ENCODE results near the gene SLC26A9.

SLC26A9 gene

DNA sequence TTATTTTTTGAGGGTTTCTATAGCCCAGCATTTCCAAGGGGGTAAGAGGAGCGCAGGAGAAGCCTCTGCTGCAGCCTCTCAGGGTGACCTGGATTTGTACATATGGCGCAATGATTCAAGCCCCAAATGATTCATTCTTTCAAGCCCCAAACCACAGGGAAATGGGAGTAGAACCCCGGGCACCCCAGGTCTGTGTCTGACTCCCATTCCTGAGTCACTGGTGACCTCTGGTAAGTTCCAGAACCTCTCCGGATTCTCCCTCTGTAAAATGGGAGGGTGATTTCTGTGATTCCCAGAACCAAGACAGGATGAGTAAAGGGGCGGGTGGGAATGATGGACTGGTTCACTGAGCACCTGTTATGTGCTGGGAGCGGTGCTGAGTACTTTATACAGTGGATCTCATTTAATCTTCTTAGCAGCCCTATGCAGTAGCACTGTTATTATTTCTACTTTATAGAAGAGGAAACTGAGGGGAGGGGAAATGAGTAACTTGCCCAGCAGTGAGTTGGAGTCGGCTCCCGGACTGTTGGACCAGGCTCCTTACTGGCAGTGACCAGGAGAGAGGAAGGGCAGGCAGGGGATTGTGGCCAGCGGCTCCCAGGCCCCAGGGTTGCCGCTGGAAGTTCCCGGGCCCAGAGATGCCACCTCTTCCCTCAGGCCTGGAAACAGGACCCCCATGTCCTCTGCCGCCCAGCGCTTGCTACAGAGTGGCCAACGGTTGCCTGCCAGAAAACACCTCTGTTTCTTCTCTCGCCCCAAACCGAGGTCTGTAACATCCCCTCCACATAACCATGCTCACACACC, 20.3 kb upstream of the SLC26A9 start:
- no peaks in the 10 kb centered on the region for H3K9me3 ChIP-seq
- no peak overlapping the region for H3K9ac ChIP-seq
- no peaks in the 10 kb centered on the region for H3K27me3 ChIP-seq
- no peaks in the 10 kb centered on the region for H4K20me1 ChIP-seq
- no peak overlapping the region for H3K4me2 ChIP-seq
- TF ChIP-seq Cebpa-rat (IDR thresholded peaks at IDR 0.05), result no peak
- H3K36me3 ChIP-seq, result no peaks in the 10 kb centered on the region
- H3K4me3 ChIP-seq, result no peak overlapping the region
- no peak overlapping the region for H3K27ac ChIP-seq
- peaks cover 60% of the 10 kb centered on the region for H3K4me1 ChIP-seq

DNA sequence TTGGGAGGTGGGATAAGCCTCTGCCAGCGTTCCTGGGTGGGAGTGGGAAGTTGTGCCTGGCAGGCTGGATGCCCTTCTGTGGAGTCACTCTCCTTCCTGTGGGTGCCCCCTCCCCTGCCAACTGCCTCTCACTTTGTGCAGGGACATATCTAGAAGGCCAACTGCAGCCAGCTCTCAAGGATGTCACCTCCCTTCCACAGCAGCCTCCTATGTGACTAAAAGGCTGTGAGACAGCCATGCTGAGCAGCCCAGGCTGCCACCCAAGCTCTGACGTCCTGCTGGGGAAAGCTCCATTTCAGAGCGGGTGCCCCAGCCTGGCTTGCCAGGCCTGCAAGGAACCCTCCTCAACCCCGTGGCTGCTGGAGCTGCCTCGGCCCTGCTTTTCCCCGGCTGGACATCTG, 19.6 kb upstream of the SLC26A9 start:
- Histone ChIP-seq H3K9ac (no peak overlapping the region), H3K4me3 (no peak overlapping the region), H4K20me1 (no peaks in the 10 kb centered on the region), H3K4me2 (peak overlapping the region; percentile 37; the same call in 1 of the 2 replicates), H3K27ac (no peak overlapping the region), H3K27me3 (no peaks in the 10 kb centered on the region), H3K9me3 (no peaks in the 10 kb centered on the region), H3K36me3 (no peaks in the 10 kb centered on the region), H3K4me1 (peaks cover 54% of the 10 kb centered on the region)
- no peak for TF ChIP-seq Cebpa-rat (IDR thresholded peaks at IDR 0.05)

DNA sequence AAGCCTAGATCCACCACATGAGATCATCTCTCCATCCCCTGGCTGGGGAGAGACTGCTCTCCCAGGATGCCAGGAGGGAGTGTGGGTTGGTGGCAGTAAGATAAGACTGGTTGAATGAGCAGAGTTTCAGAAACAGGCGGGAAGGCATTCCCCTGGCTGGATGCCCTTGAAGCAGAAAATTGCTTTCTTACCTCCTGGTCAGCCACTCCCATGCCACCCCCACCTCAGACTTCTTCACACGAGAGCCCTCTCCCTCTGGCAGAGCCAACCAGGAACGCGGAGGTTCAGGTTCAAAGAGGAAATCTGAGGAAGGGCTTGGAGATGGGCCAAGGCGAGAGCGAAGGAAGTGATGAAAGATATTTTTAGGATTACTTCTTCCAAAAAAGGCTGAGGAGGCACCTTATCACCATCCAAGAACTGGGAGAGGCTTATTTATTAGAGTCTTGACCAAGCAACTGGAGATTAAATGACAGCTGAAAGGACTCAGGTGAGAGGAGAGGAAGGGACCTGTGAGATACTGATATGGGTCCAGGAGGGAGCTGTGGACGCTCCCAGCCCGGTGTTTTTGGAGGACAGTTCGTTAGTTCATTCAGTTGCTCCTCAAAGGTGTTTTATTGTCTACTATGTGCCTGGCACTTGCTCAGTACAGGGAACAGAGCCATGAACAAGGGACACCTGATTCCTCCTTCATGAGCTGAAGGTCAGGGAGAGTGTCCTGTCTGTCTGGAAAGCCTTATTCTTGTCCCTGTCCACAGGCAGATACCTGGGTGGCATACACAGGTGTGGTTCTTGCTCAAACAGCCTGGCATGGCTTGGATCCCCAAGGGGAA, 18.9 kb upstream of the SLC26A9 start:
- TF ChIP-seq Cebpa-rat (IDR thresholded peaks at IDR 0.05), result no peak
- Histone ChIP-seq H3K9ac (no peak overlapping the region), H3K27me3 (no peaks in the 10 kb centered on the region), H3K4me2 (peak overlapping the region; percentile 37), H3K4me3 (no peak overlapping the region), H3K9me3 (no peaks in the 10 kb centered on the region), H3K36me3 (no peaks in the 10 kb centered on the region), H3K27ac (peak overlapping the region; percentile 31; the same call in 1 of the 2 replicates), H3K4me1 (peaks cover 49% of the 10 kb centered on the region), H4K20me1 (no peaks in the 10 kb centered on the region)

DNA sequence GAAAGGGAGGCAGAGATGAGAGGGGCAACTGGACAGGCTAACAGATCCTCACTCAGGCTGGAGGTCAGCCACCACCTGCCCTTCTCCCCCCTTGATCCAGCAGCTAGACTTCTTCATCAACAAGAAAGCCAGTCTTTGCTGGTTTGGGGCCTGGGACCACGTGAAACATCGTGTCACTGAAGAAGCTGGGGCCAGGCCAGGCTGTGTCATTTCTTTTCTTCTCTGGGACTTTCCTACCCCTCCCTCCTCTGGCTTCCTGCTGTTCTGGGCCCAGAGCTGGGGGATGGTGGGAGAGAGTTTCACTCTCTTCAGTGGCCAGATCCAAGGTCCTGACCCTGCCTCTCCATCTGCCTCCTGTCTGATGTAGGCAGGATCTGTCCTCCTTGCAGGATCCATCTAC, 18.1 kb upstream of the SLC26A9 start:
- H3K27me3 ChIP-seq, result no peaks in the 10 kb centered on the region
- H3K4me2 ChIP-seq, result peak overlapping the region; percentile 37

DNA sequence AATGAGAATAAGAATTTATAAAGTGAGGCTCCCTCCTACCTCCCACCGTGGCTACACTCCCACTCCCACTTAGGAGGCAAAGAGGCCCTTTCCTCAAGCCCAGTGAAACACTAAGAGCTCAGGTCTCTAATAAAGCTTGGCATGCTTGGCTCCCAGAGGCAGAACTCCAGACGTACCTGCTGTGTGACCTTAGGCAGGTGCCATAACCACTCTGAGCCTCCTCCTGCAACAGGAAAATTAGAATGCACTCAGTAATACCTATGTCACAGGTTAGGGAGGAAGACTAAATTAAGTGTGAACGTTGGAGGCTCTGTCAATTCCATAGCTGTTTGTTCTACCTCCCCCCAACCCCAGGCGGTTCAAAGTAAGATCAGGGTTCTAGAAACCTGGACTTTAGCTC, 16.5 kb upstream of the SLC26A9 start:
- Histone ChIP-seq H3K4me3 (no peak overlapping the region), H3K9me3 (no peaks in the 10 kb centered on the region), H3K27ac (no peak overlapping the region), H3K9ac (no peak overlapping the region), H4K20me1 (no peaks in the 10 kb centered on the region), H3K27me3 (no peaks in the 10 kb centered on the region), H3K4me1 (peaks cover 49% of the 10 kb centered on the region), H3K36me3 (no peaks in the 10 kb centered on the region), H3K4me2 (no peak overlapping the region)
- TF ChIP-seq Cebpa-rat (IDR thresholded peaks at IDR 0.05), result no peak

More for the DNA sequence above, 18.1 kb upstream of the SLC26A9 start:
- H4K20me1 ChIP-seq, result no peaks in the 10 kb centered on the region
- H3K9ac ChIP-seq, result no peak overlapping the region
- peak overlapping the region; percentile 31; the same call in 1 of the 2 replicates for H3K27ac ChIP-seq
- H3K36me3 ChIP-seq, result no peaks in the 10 kb centered on the region
- no peaks in the 10 kb centered on the region for H3K9me3 ChIP-seq
- no peak for TF ChIP-seq Cebpa-rat (IDR thresholded peaks at IDR 0.05)
- H3K4me1 ChIP-seq, result peaks cover 50% of the 10 kb centered on the region
- H3K4me3 ChIP-seq, result no peak overlapping the region

DNA sequence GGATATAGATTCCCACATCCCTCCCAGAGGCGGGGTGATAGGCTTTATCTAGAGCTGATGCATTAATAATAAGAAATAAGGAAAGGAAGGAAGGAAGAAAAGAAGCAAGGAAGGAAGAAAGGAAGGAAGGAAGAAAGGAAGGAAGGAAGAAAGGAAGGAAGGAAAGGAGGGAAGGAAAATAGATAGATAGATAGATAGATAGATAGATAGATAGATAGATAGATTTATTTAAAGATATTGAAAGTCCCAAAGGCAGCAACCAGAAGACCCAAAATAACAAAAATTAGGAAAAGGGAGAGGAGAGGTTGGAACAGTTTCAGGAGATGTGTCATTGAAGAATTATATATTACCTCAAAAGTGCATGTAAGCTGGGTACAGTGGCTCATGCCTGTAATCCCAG, 12.2 kb upstream of the SLC26A9 start:
- H3K27ac ChIP-seq, result no peak overlapping the region
- no peaks in the 10 kb centered on the region for H4K20me1 ChIP-seq
- no peaks in the 10 kb centered on the region for H3K9me3 ChIP-seq
- peaks cover 46% of the 10 kb centered on the region for H3K4me1 ChIP-seq
- H3K27me3 ChIP-seq, result no peaks in the 10 kb centered on the region
- peak overlapping the region; percentile 74; the same call in 1 of the 2 replicates for H3K4me2 ChIP-seq
- no peaks in the 10 kb centered on the region for H3K36me3 ChIP-seq
- H3K4me3 ChIP-seq, result no peak overlapping the region
- no peak for TF ChIP-seq Cebpa-rat (IDR thresholded peaks at IDR 0.05)
- H3K9ac ChIP-seq, result no peak overlapping the region

- no peak for TF ChIP-seq Cebpa-rat (IDR thresholded peaks at IDR 0.05)
- Histone ChIP-seq H3K4me1 (peaks cover 46% of the 10 kb centered on the region), H3K9ac (no peak overlapping the region), H3K4me2 (peak overlapping the region; percentile 74; the same call in 1 of the 2 replicates), H3K9me3 (no peaks in the 10 kb centered on the region), H3K36me3 (no peaks in the 10 kb centered on the region), H4K20me1 (no peaks in the 10 kb centered on the region), H3K4me3 (no peak overlapping the region), H3K27me3 (no peaks in the 10 kb centered on the region), H3K27ac (no peak overlapping the region)
Measured at GRCh38 chr1:205954819-205955404, 11.7 kb upstream of the SLC26A9 start.

DNA sequence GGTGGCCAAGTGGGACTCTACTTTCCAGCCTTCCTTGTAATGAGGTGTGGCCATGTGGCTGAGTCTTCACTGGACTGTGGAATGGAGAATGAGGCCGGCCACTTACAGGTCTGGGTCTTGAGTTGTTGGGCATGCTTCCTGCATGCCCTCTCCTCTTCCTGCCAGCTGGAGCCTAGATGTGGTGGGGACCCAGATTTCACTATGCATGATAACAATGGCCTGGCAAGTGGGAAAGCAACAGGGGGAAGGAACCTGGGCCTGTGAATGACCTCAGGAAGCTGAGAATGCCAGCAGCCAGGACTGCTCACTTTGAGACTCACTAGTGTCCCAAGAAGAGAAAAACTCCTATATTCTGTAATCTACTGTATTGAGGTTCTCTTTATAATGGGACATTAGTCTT, 8.5 kb upstream of the SLC26A9 start:
- H3K36me3 ChIP-seq, result no peaks in the 10 kb centered on the region
- no peak overlapping the region for H3K4me3 ChIP-seq
- no peak overlapping the region for H3K9ac ChIP-seq
- H3K4me2 ChIP-seq, result peak overlapping the region; percentile 55
- H3K9me3 ChIP-seq, result no peaks in the 10 kb centered on the region
- H3K27ac ChIP-seq, result peak overlapping the region; percentile 44; the same call in 1 of the 2 replicates
- TF ChIP-seq Cebpa-rat (IDR thresholded peaks at IDR 0.05), result no peak
- H4K20me1 ChIP-seq, result no peaks in the 10 kb centered on the region
- H3K4me1 ChIP-seq, result peaks cover 46% of the 10 kb centered on the region
- no peaks in the 10 kb centered on the region for H3K27me3 ChIP-seq

DNA sequence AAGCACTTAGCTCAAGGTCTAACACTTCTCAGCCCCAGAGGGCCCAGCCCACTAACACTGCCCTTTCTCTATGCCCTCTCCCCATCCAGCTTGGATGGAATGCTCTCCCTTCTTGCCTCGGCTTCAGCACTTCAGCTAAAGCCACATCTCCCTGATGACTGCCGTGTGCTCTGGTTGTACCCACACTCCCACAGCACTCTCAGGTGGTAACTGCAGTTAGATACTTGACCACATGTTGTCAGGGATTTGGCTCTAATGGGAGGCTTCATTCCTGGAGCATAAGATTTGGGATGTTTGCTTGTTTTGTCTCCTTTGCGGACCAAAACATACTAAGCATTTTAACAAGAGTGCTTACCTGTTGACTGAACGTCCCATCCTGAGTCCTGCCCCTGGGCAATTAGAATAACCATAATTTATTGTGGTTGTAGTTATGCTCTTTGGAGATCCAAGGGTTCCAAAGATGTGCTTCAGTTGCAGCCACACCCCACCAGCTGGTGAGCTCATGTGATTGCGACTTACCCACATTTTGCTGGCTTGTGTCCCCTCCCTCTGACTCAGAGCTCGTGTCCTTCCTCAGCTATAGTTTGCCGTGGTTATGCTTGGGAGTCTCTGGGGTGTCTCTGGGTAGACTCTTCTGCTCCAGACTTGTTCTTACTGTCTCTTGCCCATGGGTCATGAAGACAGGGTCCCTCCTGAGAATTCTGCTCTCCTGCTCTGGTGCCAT, 7.7 kb upstream of the SLC26A9 start:
- Histone ChIP-seq H3K4me1 (peaks cover 38% of the 10 kb centered on the region), H3K9me3 (no peaks in the 10 kb centered on the region), H3K9ac (no peak overlapping the region), H3K27me3 (no peaks in the 10 kb centered on the region), H3K4me2 (peak overlapping the region; percentile 55), H4K20me1 (no peaks in the 10 kb centered on the region), H3K4me3 (no peak overlapping the region), H3K27ac (no peak overlapping the region), H3K36me3 (no peaks in the 10 kb centered on the region)
- TF ChIP-seq Cebpa-rat (IDR thresholded peaks at IDR 0.05), result no peak
